Ascending aorta (tissue), 2 donors: ENCODE measurements around the gene PCBP3. TPM values are rescaled to one million over a fixed set of nuclear protein-coding genes. Genes with fewer than 3 reads are reported as not detected.

ENCODE experiments used
- DNase-seq, 2 donors: peaks; one replicate each; pipeline ENCODE4 v3.0.0-alpha.2; 2019; ENCODE audit warnings: low spot score in 2 of 2
- H3K27ac ChIP-seq, 2 donors: fragments of 200-600 bp; sonication (generic); one replicate each; pipeline ENCODE4 v1.5.1; 2016 to 2017; ENCODE audit warnings: mild to moderate bottlenecking in 1 of 2
- H3K27me3 ChIP-seq: fragments of 200-600 bp; sonication (generic); one replicate; pipeline ENCODE4 v1.5.1; 2017
- H3K36me3 ChIP-seq, 2 donors: fragments of 200-600 bp; sonication (generic); one replicate each; pipeline ENCODE4 v1.5.1; 2016
- H3K4me1 ChIP-seq, 2 donors: fragments of 200-600 bp; sonication (generic); one replicate each; pipeline ENCODE4 v1.5.1; 2016 to 2017; ENCODE audit warnings: mild to moderate bottlenecking in 1 of 2
- H3K4me3 ChIP-seq, 2 donors: fragments of 200-600 bp; sonication (generic); one replicate each; pipeline ENCODE4 v1.5.1; 2016 to 2017; ENCODE audit warnings: mild to moderate bottlenecking in 1 of 2
- H3K9me3 ChIP-seq, 2 donors: fragments of 200-600 bp; sonication (generic); one replicate each; pipeline ENCODE4 v1.5.1; 2016
- CTCF ChIP-seq, 3 experiments: fragments of 200-600 bp in 2 of 3; fragments of 450-650 bp in 1 of 3; sonication (generic) in 2 of 3; IDR thresholded peaks; one replicate each; pipeline ENCODE4 v1.5.1; 2016 to 2019; ENCODE audit warnings: antibody characterized with exemption in 3 of 3, mild to moderate bottlenecking in 1 of 3, moderate library complexity in 1 of 3
- intact Hi-C: fragments of 100-400 bp; cut with DNase I; formaldehyde crosslinking; loops from one replicate; pipeline ENCODE4 v1.15.1; 2023
- total RNA-seq: library from RNA; depleted of rRNA; stranded (reverse); fragments of >200 nt; gene quantifications from one replicate; pipeline ENCODE4 v1.1.0, GENCODE V29; 2016

PCBP3 gene
- total RNA-seq, 1 donor from 2014 or later, result not detected

GRCh38 chr21:45768740-45769048 is 125.2 kb downstream of the PCBP3 start:
- intact Hi-C loops, result no loop called here

GRCh38 chr21:45769294-45769693 is 125.8 kb downstream of the PCBP3 start:
- H3K4me3 ChIP-seq, result no peak overlapping the region
- no peak overlapping the region for H3K27ac ChIP-seq
- no peak for DNase-seq
- peaks cover 0 to 11% of the 10 kb centered on the region in 2 donors for H3K9me3 ChIP-seq
- no peaks in the 10 kb centered on the region for H3K36me3 ChIP-seq
- no peak for TF ChIP-seq CTCF (IDR thresholded peaks at IDR 0.05)
- intact Hi-C loops, result no loop called here
- H3K27me3 ChIP-seq, result no peaks in the 10 kb centered on the region
- no peaks in the 10 kb centered on the region for H3K4me1 ChIP-seq

More at GRCh38 chr21:45768740-45769048, 125.2 kb downstream of the PCBP3 start:
- no peak overlapping the region for H3K4me3 ChIP-seq
- no peaks in the 10 kb centered on the region for H3K27me3 ChIP-seq
- no peaks in the 10 kb centered on the region for H3K4me1 ChIP-seq
- DNase-seq, result no peak
- H3K9me3 ChIP-seq, result peaks cover 0 to 8% of the 10 kb centered on the region in 2 donors
- no peaks in the 10 kb centered on the region for H3K36me3 ChIP-seq
- no peak for TF ChIP-seq CTCF (IDR thresholded peaks at IDR 0.05)
- no peak overlapping the region for H3K27ac ChIP-seq

- DNase-seq, result no peak
- no peaks in the 10 kb centered on the region for H3K4me1 ChIP-seq
- intact Hi-C loops, result no loop called here
Observed at GRCh38 chr21:45769896-45770295, 126.4 kb downstream of the PCBP3 start.

GRCh38 chr21:45772180-45772579 is 128.7 kb downstream of the PCBP3 start:
- Histone ChIP-seq H3K4me1 (no peaks in the 10 kb centered on the region), H3K27ac (no peak overlapping the region), H3K9me3 (peaks cover 3 to 19% of the 10 kb centered on the region in 2 donors), H3K36me3 (no peaks in the 10 kb centered on the region), H3K4me3 (no peak overlapping the region), H3K27me3 (no peaks in the 10 kb centered on the region)
- TF ChIP-seq CTCF (IDR thresholded peaks at IDR 0.05), result no peak
- DNase-seq, result no peak
- intact Hi-C loops, result no loop called here

More at GRCh38 chr21:45769896-45770295, 126.4 kb downstream of the PCBP3 start:
- no peaks in the 10 kb centered on the region for H3K36me3 ChIP-seq
- no peaks in the 10 kb centered on the region for H3K27me3 ChIP-seq
- H3K9me3 ChIP-seq, result peaks cover 0 to 11% of the 10 kb centered on the region in 2 donors
- H3K27ac ChIP-seq, result no peak overlapping the region
- no peak for TF ChIP-seq CTCF (IDR thresholded peaks at IDR 0.05)
- H3K4me3 ChIP-seq, result no peak overlapping the region

- intact Hi-C loops, result no loop called here
- Histone ChIP-seq H3K4me3 (no peak overlapping the region), H3K27me3 (no peaks in the 10 kb centered on the region), H3K9me3 (peaks cover 3 to 29% of the 10 kb centered on the region in 2 donors), H3K4me1 (no peaks in the 10 kb centered on the region), H3K27ac (no peak overlapping the region), H3K36me3 (no peaks in the 10 kb centered on the region)
- TF ChIP-seq CTCF (IDR thresholded peaks at IDR 0.05), result no peak
- DNase-seq, result no peak
Observed at GRCh38 chr21:45774291-45774690, 130.8 kb downstream of the PCBP3 start.

GRCh38 chr21:45776971-45777370 is 133.4 kb downstream of the PCBP3 start:
- no peaks in the 10 kb centered on the region for H3K4me1 ChIP-seq
- H3K27me3 ChIP-seq, result no peaks in the 10 kb centered on the region
- peaks cover 3 to 29% of the 10 kb centered on the region in 2 donors for H3K9me3 ChIP-seq
- H3K27ac ChIP-seq, result no peak overlapping the region
- intact Hi-C loops, result no loop called here
- TF ChIP-seq CTCF (IDR thresholded peaks at IDR 0.05), result no peak
- H3K36me3 ChIP-seq, result no peaks in the 10 kb centered on the region
- H3K4me3 ChIP-seq, result no peak overlapping the region
- no peak for DNase-seq
